BJ (cell line): Measurements from ENCODE around the gene WNT5A. TPM values are rescaled to one million over a fixed set of nuclear protein-coding genes. Genes with fewer than 3 reads are reported as not detected.

Experiments
- CTCF ChIA-PET: fragments of 350-600 bp; formaldehyde crosslinking; extraction: SDS; loops from one replicate; lab custom pipeline; 2021; ENCODE audit warnings: antibody characterized with exemption, inconsistent platforms; lab: Yijun Ruan, JAX
- POLR2A ChIA-PET: fragments of 300-600 bp; sonication (Branson Sonifier 250); formaldehyde crosslinking; extraction: SDS; loops from one replicate; lab custom pipeline; 2021; ENCODE audit warnings: antibody characterized with exemption; lab: Charles Lee
- DNase-seq: peaks from one replicate; pipeline ENCODE4 v3.0.0-alpha.2; 2011; ENCODE audit warnings: low read depth
- H3K27me3 ChIP-seq: 2 replicates; pipeline ENCODE4 v1.6.0; 2011; ENCODE audit warnings: low read length; ENCODE audit not compliant: control insufficient read depth, insufficient read depth
- H3K36me3 ChIP-seq: 2 replicates; pipeline ENCODE4 v1.5.1; 2011; ENCODE audit warnings: low read length; ENCODE audit not compliant: control insufficient read depth, insufficient read depth
- H3K4me3 ChIP-seq: 2 replicates; pipeline ENCODE4 v1.5.1; 2011; ENCODE audit warnings: low read depth, mild to moderate bottlenecking, control low read depth, low read length
- CTCF ChIP-seq: IDR thresholded peaks from 2 replicates; pipeline ENCODE4 v1.5.1; 2011; ENCODE audit warnings: low read depth, mild to moderate bottlenecking, control low read depth, inconsistent platforms, low read length, moderate library complexity; ENCODE audit not compliant: insufficient read depth
- polyA plus RNA-seq: library from polyadenylated mRNA; depleted of rRNA; stranded (reverse); fragments of >200 nt; gene quantifications from 2 replicates; pipeline ENCODE4 v1.2.3, GENCODE V29; 2011

WNT5A gene
- polyA plus RNA-seq, 1 experiment: 627 TPM

- POLR2A ChIA-PET: no interaction called here
- DNase-seq: no peak
Observed at GRCh38 chr3:55514962-55515361, 27.9 kb upstream of the WNT5A start.

GRCh38 chr3:55512571-55513343 is 25.7 kb upstream of the WNT5A start:
- Histone ChIP-seq H3K4me3 (no peak overlapping the region), H3K36me3 (no peaks in the 10 kb centered on the region), H3K27me3 (no peaks in the 10 kb centered on the region)
- DNase-seq: no peak
- CTCF ChIA-PET: interaction anchor here (0.7 to 1.9 kb wide), 3 partner anchors 9 to 109 kb away, joined by 3 read pairs; no protein-coding TSS in a partner anchor
- TF ChIP-seq CTCF: no peak
- POLR2A ChIA-PET: interaction anchor here (0.6 kb wide), 1 partner anchor 86 kb away, joined by 8 read pairs; no protein-coding TSS in a partner anchor

More at GRCh38 chr3:55514962-55515361, 27.9 kb upstream of the WNT5A start:
- no peak overlapping the region for H3K4me3 ChIP-seq
- no peak for TF ChIP-seq CTCF
- H3K36me3 ChIP-seq: no peaks in the 10 kb centered on the region
- no peaks in the 10 kb centered on the region for H3K27me3 ChIP-seq
- CTCF ChIA-PET: no interaction called here

GRCh38 chr3:55511895-55512570 is 24.9 kb upstream of the WNT5A start:
- POLR2A ChIA-PET: no interaction called here
- TF ChIP-seq CTCF: no peak
- CTCF ChIA-PET: interaction anchor here (0.7 to 1.9 kb wide), 3 partner anchors 10 to 110 kb away, joined by 3 read pairs; no protein-coding TSS in a partner anchor

GRCh38 chr3:55508335-55508734 is 21.2 kb upstream of the WNT5A start:
- ChIA-PET POLR2A (no interaction called here), CTCF (no interaction called here)
- Histone ChIP-seq H3K36me3 (no peaks in the 10 kb centered on the region), H3K27me3 (no peaks in the 10 kb centered on the region), H3K4me3 (no peak overlapping the region)
- TF ChIP-seq CTCF: no peak
- no peak for DNase-seq

More at GRCh38 chr3:55511895-55512570, 24.9 kb upstream of the WNT5A start:
- Histone ChIP-seq H3K27me3 (no peaks in the 10 kb centered on the region), H3K4me3 (no peak overlapping the region), H3K36me3 (no peaks in the 10 kb centered on the region)
- peak; percentile 84 for DNase-seq

- Histone ChIP-seq H3K36me3 (no peaks in the 10 kb centered on the region), H3K27me3 (no peaks in the 10 kb centered on the region), H3K4me3 (no peak overlapping the region)
- TF ChIP-seq CTCF: no peak
- POLR2A ChIA-PET: no interaction called here
- CTCF ChIA-PET: no interaction called here
- no peak for DNase-seq
Observed at GRCh38 chr3:55507808-55508207, 20.7 kb upstream of the WNT5A start.
